Liver (tissue), 9 donors: Measurements from ENCODE around the gene SLC30A5. TPM values are rescaled to one million over a fixed set of nuclear protein-coding genes. Genes with fewer than 3 reads are reported as not detected.

Experiments
- DNase-seq: peaks from one replicate; pipeline ENCODE4 v3.0.0-alpha.2; 2017; ENCODE audit warnings: low spot score
- H3K27ac ChIP-seq, 2 donors: one replicate each; pipeline ENCODE4 v1.7.0; 2013; ENCODE audit warnings: inconsistent platforms in 2 of 2, low read length in 2 of 2, control low read depth in 1 of 2, low read depth in 1 of 2, mild to moderate bottlenecking in 1 of 2
- H3K27me3 ChIP-seq, 4 donors: one replicate each; pipeline versions ENCODE4 v1.6.1 to v1.7.0; 2013; ENCODE audit warnings: low read length in 3 of 4, inconsistent platforms in 1 of 4, mild to moderate bottlenecking in 1 of 4, moderate library complexity in 1 of 4; ENCODE audit not compliant: control insufficient read depth in 4 of 4, insufficient read depth in 4 of 4
- H3K36me3 ChIP-seq, 4 donors: one replicate each; pipeline versions ENCODE4 v1.6.1 to v1.7.0; 2013; ENCODE audit warnings: low read length in 3 of 4, mild to moderate bottlenecking in 3 of 4, low read depth in 1 of 4, moderate library complexity in 1 of 4; ENCODE audit not compliant: control insufficient read depth in 4 of 4, insufficient read depth in 3 of 4
- H3K4me1 ChIP-seq, 4 donors: one replicate each; pipeline versions ENCODE4 v1.6.1 to v1.7.0; 2013; ENCODE audit warnings: low read length in 3 of 4, mild to moderate bottlenecking in 3 of 4, moderate library complexity in 1 of 4; ENCODE audit not compliant: control insufficient read depth in 4 of 4, insufficient read depth in 4 of 4
- H3K4me3 ChIP-seq, 3 donors: one replicate each; pipeline versions ENCODE4 v1.6.1 to v1.7.0; 2013; ENCODE audit warnings: low read length in 3 of 3, control low read depth in 1 of 3, low read depth in 1 of 3, mild to moderate bottlenecking in 1 of 3
- H3K9ac ChIP-seq, 2 donors: one replicate each; pipeline ENCODE4 v1.7.0; 2013; ENCODE audit warnings: low read length in 2 of 2, mild to moderate bottlenecking in 2 of 2, moderate library complexity in 2 of 2, control low read depth in 1 of 2, low read depth in 1 of 2
- H3K9me3 ChIP-seq, 4 donors: one replicate each; pipeline versions ENCODE4 v1.6.1 to v1.7.0; 2013; ENCODE audit warnings: low read length in 3 of 4; ENCODE audit not compliant: control insufficient read depth in 4 of 4
- CTCF ChIP-seq: fragments of 150-350 bp; IDR thresholded peaks from 2 replicates; pipeline ENCODE4 v1.5.1; 2017; ENCODE audit warnings: improper control_type of control experiment, low read depth, low read length; ENCODE audit not compliant: missing input control
- EGR1 ChIP-seq, 2 donors: IDR thresholded peaks; 2 replicates each; pipeline ENCODE4 v1.6.1; 2016 to 2018; ENCODE audit warnings: antibody characterized with exemption in 2 of 2, low read depth in 2 of 2
- FOXA1 ChIP-seq: IDR thresholded peaks from 2 replicates; pipeline ENCODE4 v1.6.1; 2016; ENCODE audit warnings: antibody characterized with exemption
- FOXA2 ChIP-seq: IDR thresholded peaks from 2 replicates; pipeline ENCODE4 v1.6.1; 2016; ENCODE audit warnings: antibody characterized with exemption
- GABPA ChIP-seq, 2 donors: IDR thresholded peaks in 1 of 2; conservative IDR thresholded peaks in 1 of 2; 2 replicates each; pipeline ENCODE4 v1.6.1; 2016; ENCODE audit warnings: antibody characterized with exemption in 2 of 2, mild to moderate bottlenecking in 1 of 2, moderate library complexity in 1 of 2
- HNF4A ChIP-seq, 2 donors: conservative IDR thresholded peaks; 2 replicates each; pipeline ENCODE4 v1.6.1; 2016; ENCODE audit warnings: antibody characterized with exemption in 2 of 2, mild to moderate bottlenecking in 2 of 2
- HNF4G ChIP-seq: IDR thresholded peaks from 2 replicates; pipeline ENCODE4 v1.6.1; 2016; ENCODE audit warnings: antibody characterized with exemption
- JUND ChIP-seq, 2 donors: IDR thresholded peaks; 2 replicates each; pipeline ENCODE4 v1.6.1; 2016; ENCODE audit warnings: antibody characterized with exemption in 2 of 2
- MAX ChIP-seq: IDR thresholded peaks from 2 replicates; pipeline ENCODE4 v1.6.1; 2016; ENCODE audit warnings: antibody characterized with exemption
- NR2F2 ChIP-seq: IDR thresholded peaks from 2 replicates; pipeline ENCODE4 v1.6.1; 2016; ENCODE audit warnings: antibody characterized with exemption
- RXRA ChIP-seq, 2 donors: IDR thresholded peaks; 2 replicates each; pipeline ENCODE4 v1.6.1; 2017 to 2018; ENCODE audit warnings: antibody characterized with exemption in 2 of 2, mild to moderate bottlenecking in 1 of 2
- SP1 ChIP-seq: IDR thresholded peaks from 2 replicates; pipeline ENCODE4 v1.6.1; 2018; ENCODE audit warnings: antibody characterized with exemption, mild to moderate bottlenecking
- YY1 ChIP-seq: IDR thresholded peaks from 2 replicates; pipeline ENCODE4 v1.6.1; 2016; ENCODE audit warnings: antibody characterized with exemption, mild to moderate bottlenecking
- WGBS: extraction: QIAGEN DNeasy Blood & Tissue Kit; methylation state at CpG from one replicate; pipeline ENCODE4 v1.1.7; 2013; 5-methylcytosine and 5-hydroxymethylcytosine counted together
- polyA plus RNA-seq, 2 donors: library from polyadenylated mRNA; stranded (reverse) in 1 of 2; unstranded in 1 of 2; fragments of 200-250 nt in 1 of 2; fragments of >200 nt in 1 of 2; fragmentation: Nextera tagmentation in 1 of 2; extraction: Ambion mirVana in 1 of 2; gene quantifications; one replicate each; pipeline versions ENCODE4 v1.2.1 to v1.2.3, GENCODE V29; 2013 to 2015
- total RNA-seq, 2 donors: library from RNA; depleted of rRNA; stranded (reverse); fragments of >200 nt; gene quantifications; one replicate each; pipeline ENCODE4 v1.2.3, GENCODE V29; 2014
- TF ChIP-seq, protein P1 (sequence below): IDR thresholded peaks from 2 replicates; pipeline ENCODE4 v1.6.1; 2016; ENCODE audit warnings: antibody characterized with exemption, mild to moderate bottlenecking
- TF ChIP-seq, protein P2 (sequence below): IDR thresholded peaks from 2 replicates; pipeline ENCODE4 v1.6.1; 2016; ENCODE audit warnings: antibody characterized with exemption
- donor health status: healthy.
- donor health status: healthy.
- donor health status: healthy.
- donor health status: healthy.
- donor health status: healthy.

SLC30A5 gene
- total and polyA plus RNA-seq, 4 donors = 15.5 to 37.8 (median 26.2) TPM

DNA sequence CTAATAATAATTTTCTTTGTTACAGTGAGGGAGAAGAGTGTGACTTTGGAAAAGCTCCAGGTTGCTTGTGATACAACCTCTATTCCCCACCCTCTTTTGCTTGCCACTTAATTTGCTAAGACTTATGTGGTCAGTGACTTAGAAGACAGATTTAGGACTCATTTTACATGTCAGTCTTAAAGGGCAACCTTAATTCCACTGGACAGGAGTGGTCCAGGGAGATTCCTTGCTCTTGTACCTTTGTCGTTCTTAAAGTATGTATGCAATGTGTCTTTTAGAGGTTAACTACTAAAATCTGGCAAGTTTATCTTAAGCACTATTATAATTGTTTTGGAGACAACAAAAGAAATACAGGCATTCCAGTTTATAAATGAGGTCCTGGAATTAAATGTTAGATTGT lies 20.0 kb downstream of the SLC30A5 start:
- Histone ChIP-seq H3K4me1 (no peaks in the 10 kb centered on the region), H3K36me3 (peaks cover 3 to 68% (median 44%) of the 10 kb centered on the region in 4 donors), H3K27me3 (no peaks in the 10 kb centered on the region), H3K4me3 (no peak overlapping the region), H3K9ac (no peak overlapping the region), H3K27ac (no peak overlapping the region), H3K9me3 (no peaks in the 10 kb centered on the region)
- TF ChIP-seq, protein P1, sequence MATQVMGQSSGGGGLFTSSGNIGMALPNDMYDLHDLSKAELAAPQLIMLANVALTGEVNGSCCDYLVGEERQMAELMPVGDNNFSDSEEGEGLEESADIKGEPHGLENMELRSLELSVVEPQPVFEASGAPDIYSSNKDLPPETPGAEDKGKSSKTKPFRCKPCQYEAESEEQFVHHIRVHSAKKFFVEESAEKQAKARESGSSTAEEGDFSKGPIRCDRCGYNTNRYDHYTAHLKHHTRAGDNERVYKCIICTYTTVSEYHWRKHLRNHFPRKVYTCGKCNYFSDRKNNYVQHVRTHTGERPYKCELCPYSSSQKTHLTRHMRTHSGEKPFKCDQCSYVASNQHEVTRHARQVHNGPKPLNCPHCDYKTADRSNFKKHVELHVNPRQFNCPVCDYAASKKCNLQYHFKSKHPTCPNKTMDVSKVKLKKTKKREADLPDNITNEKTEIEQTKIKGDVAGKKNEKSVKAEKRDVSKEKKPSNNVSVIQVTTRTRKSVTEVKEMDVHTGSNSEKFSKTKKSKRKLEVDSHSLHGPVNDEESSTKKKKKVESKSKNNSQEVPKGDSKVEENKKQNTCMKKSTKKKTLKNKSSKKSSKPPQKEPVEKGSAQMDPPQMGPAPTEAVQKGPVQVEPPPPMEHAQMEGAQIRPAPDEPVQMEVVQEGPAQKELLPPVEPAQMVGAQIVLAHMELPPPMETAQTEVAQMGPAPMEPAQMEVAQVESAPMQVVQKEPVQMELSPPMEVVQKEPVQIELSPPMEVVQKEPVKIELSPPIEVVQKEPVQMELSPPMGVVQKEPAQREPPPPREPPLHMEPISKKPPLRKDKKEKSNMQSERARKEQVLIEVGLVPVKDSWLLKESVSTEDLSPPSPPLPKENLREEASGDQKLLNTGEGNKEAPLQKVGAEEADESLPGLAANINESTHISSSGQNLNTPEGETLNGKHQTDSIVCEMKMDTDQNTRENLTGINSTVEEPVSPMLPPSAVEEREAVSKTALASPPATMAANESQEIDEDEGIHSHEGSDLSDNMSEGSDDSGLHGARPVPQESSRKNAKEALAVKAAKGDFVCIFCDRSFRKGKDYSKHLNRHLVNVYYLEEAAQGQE = no peak
- TF ChIP-seq RXRA (IDR thresholded peaks at IDR 0.05) = no peak
- no peak for TF ChIP-seq SP1
- no peak for DNase-seq
- WGBS = 97% methylated on average over 1 of the region's 1 CpG

DNA sequence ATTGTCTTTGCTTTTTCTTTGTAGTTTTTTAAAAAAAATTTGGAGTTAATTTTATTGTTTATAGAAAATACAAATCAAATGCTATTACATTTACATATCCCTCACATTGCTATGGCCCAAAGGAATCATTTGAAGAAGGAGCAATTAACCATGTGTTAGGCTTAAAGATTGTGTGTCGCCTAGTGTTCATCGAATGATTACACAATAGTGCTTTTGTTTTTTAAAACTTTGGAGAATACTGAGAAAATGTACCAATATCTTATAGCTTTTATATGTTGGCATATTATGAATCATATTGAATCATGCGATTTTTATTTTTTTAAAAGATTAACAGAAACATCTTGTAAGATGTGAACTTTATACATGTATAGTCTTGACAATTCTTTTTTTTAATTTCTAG lies 21.7 kb downstream of the SLC30A5 start:
- Histone ChIP-seq H3K9ac (no peak overlapping the region), H3K4me1 (no peaks in the 10 kb centered on the region), H3K27me3 (no peaks in the 10 kb centered on the region), H3K9me3 (no peaks in the 10 kb centered on the region), H3K4me3 (no peak overlapping the region), H3K36me3 (peaks cover 3 to 62% (median 39%) of the 10 kb centered on the region in 4 donors), H3K27ac (no peak overlapping the region)
- no peak for DNase-seq
- 95% methylated on average over 3 of the region's 3 CpGs for WGBS
- TF ChIP-seq MAX (no peak), RXRA (IDR thresholded peaks at IDR 0.05) (no peak), YY1 (no peak), JUND (IDR thresholded peaks at IDR 0.05) (no peak), HNF4A (conservative IDR thresholded peaks at IDR 0.05) (no peak), SP1 (no peak), GABPA (IDR thresholded peaks at IDR 0.05 in 1 of 2, conservative IDR thresholded peaks at IDR 0.05 in 1 of 2) (no peak), NR2F2 (no peak), CTCF (no peak), FOXA1 (no peak), FOXA2 (no peak), EGR1 (IDR thresholded peaks at IDR 0.05; ENCODE audit: low read depth in 2 of 2) (no peak), HNF4G (no peak)
- TF ChIP-seq, protein P1 = no peak
- TF ChIP-seq, protein P2, sequence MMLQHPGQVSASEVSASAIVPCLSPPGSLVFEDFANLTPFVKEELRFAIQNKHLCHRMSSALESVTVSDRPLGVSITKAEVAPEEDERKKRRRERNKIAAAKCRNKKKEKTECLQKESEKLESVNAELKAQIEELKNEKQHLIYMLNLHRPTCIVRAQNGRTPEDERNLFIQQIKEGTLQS = no peak
